ENCODE data around the gene PIK3R5.

- TF ChIP-seq CTCF (IDR thresholded peaks at IDR 0.05) (no peak), POLR2A (IDR thresholded peaks at IDR 0.05) (no peak)
Observed at GRCh38 chr17:8829036-8829941, 136.2 kb downstream of the PIK3R5 start.
